ENCODE results near the gene KDELR3.

KDELR3 gene

GRCh38 chr22:38479096-38479837, 11.4 kb downstream of the KDELR3 start:
- Histone ChIP-seq H3K36me3 (ENCODE audit: control insufficient read depth, low read depth, low read length) (peaks cover 34% of the 10 kb centered on the region), H3K27ac (ENCODE audit: low read length) (no peak overlapping the region), H3K9ac (ENCODE audit: low read length) (no peak overlapping the region), H3K9me3 (ENCODE audit: control insufficient read depth, low read depth, low read length) (no peaks in the 10 kb centered on the region), H3K4me3 (ENCODE audit: low read length) (no peak overlapping the region), H3K4me1 (ENCODE audit: control insufficient read depth, low read depth, low read length) (no peaks in the 10 kb centered on the region), H3K27me3 (ENCODE audit: control insufficient read depth, insufficient read depth, low read length) (no peaks in the 10 kb centered on the region)

DNA sequence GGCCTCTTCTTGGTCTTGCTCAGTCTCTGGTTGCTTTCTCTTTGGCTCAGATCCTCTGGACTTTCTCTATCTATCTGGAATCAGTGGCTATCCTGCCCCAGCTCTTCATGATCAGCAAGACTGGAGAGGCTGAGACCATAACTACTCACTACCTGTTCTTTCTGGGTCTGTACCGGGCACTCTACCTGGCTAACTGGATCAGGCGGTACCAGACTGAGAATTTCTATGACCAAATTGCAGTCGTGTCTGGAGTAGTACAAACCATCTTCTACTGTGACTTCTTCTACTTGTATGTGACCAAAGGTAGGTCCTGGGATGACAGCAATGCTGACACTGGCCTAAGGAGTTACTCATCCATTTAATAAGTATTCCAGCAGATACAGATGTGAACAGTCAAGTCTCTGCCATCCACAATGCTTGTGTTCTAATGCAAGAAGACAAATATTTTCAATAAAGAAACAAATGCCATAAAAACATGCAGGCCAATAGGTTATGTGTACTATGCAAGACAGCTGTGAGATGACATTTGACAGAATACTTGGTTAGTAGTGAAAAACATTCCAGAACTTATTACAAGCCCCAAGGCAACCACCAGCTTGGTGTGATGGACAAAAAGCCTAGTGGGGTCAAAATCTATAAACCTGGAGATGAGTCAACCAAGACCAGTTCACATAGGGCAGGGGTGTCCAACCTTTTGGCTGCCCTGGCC, 13.4 kb downstream of the KDELR3 start:
- Histone ChIP-seq H3K27me3 (ENCODE audit: control insufficient read depth, insufficient read depth, low read length) (no peaks in the 10 kb centered on the region), H3K27ac (ENCODE audit: low read length) (no peak overlapping the region), H3K4me1 (ENCODE audit: control insufficient read depth, low read depth, low read length) (no peaks in the 10 kb centered on the region), H3K9ac (ENCODE audit: low read length) (no peak overlapping the region), H3K36me3 (ENCODE audit: control insufficient read depth, low read depth, low read length) (peaks cover 53% of the 10 kb centered on the region), H3K9me3 (ENCODE audit: control insufficient read depth, low read depth, low read length) (no peaks in the 10 kb centered on the region), H3K4me3 (ENCODE audit: low read length) (no peak overlapping the region)

GRCh38 chr22:38481871-38482332, 14.0 kb downstream of the KDELR3 start:
- Histone ChIP-seq H3K4me3 (ENCODE audit: low read length) (no peak overlapping the region), H3K9me3 (ENCODE audit: control insufficient read depth, low read depth, low read length) (no peaks in the 10 kb centered on the region), H3K36me3 (ENCODE audit: control insufficient read depth, low read depth, low read length) (peaks cover 59% of the 10 kb centered on the region), H3K27me3 (ENCODE audit: control insufficient read depth, insufficient read depth, low read length) (no peaks in the 10 kb centered on the region), H3K27ac (ENCODE audit: low read length) (no peak overlapping the region), H3K4me1 (ENCODE audit: control insufficient read depth, low read depth, low read length) (no peaks in the 10 kb centered on the region), H3K9ac (ENCODE audit: low read length) (no peak overlapping the region)

- Histone ChIP-seq H3K4me1 (ENCODE audit: control insufficient read depth, low read depth, low read length) (no peaks in the 10 kb centered on the region), H3K27ac (ENCODE audit: low read length) (no peak overlapping the region), H3K9me3 (ENCODE audit: control insufficient read depth, low read depth, low read length) (no peaks in the 10 kb centered on the region), H3K9ac (ENCODE audit: low read length) (no peak overlapping the region), H3K36me3 (ENCODE audit: control insufficient read depth, low read depth, low read length) (peaks cover 68% of the 10 kb centered on the region), H3K27me3 (ENCODE audit: control insufficient read depth, insufficient read depth, low read length) (no peaks in the 10 kb centered on the region), H3K4me3 (ENCODE audit: low read length) (no peak overlapping the region)
Measured at GRCh38 chr22:38482662-38483308, 14.9 kb downstream of the KDELR3 start.

DNA sequence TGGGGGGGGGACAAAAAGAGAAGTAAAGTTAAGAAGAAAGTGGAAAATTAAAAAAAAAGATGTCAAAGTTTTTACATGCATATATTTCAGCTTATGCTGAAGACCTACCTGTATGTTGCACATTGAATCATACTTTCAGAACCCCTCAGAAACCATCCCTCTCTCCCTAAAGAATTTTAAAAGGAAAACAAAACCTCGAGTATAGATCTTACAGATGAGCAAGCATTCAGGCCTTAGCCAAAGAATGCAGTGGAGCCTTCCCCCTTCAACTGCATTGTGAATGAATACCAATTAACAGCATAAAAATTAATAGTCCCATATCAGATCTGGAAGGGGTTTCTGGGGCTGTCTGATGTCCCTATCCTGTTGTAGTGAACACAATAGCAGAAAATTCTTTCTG, 16.3 kb downstream of the KDELR3 start:
- Histone ChIP-seq H3K27ac (ENCODE audit: low read length) (no peak overlapping the region), H3K9ac (ENCODE audit: low read length) (no peak overlapping the region), H3K27me3 (ENCODE audit: control insufficient read depth, insufficient read depth, low read length) (no peaks in the 10 kb centered on the region), H3K36me3 (ENCODE audit: control insufficient read depth, low read depth, low read length) (peaks cover 82% of the 10 kb centered on the region), H3K4me1 (ENCODE audit: control insufficient read depth, low read depth, low read length) (no peaks in the 10 kb centered on the region), H3K4me3 (ENCODE audit: low read length) (no peak overlapping the region), H3K9me3 (ENCODE audit: control insufficient read depth, low read depth, low read length) (no peaks in the 10 kb centered on the region)

DNA sequence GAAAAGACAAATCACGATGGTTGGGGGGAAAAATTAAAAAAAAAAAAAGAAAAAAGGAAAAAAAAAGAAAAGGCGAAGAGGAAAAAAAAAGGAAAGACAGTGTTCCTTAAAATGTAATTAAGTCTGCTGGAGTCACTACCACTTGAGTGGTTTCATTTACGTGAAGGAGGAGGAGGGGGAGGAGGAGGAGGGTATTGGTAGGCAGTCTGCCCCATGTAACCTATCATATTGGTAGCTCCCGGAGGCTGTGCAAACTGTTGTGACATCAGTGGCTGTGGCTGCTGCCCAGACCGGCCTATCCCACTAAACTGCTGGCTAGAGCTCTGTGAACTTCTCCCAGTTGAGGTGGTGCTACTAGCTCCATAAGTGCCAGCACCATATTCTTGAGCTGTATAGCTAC, 17.9 kb downstream of the KDELR3 start:
- H3K36me3 ChIP-seq (ENCODE audit: control insufficient read depth, low read depth, low read length) = peaks cover 98% of the 10 kb centered on the region
- H3K4me3 ChIP-seq (ENCODE audit: low read length) = no peak overlapping the region
- H3K4me1 ChIP-seq (ENCODE audit: control insufficient read depth, low read depth, low read length) = peaks cover 5% of the 10 kb centered on the region
- H3K9ac ChIP-seq (ENCODE audit: low read length) = no peak overlapping the region
- no peaks in the 10 kb centered on the region for H3K9me3 ChIP-seq (ENCODE audit: control insufficient read depth, low read depth, low read length)
- H3K27ac ChIP-seq (ENCODE audit: low read length) = no peak overlapping the region
- H3K27me3 ChIP-seq (ENCODE audit: control insufficient read depth, insufficient read depth, low read length) = no peaks in the 10 kb centered on the region

DNA sequence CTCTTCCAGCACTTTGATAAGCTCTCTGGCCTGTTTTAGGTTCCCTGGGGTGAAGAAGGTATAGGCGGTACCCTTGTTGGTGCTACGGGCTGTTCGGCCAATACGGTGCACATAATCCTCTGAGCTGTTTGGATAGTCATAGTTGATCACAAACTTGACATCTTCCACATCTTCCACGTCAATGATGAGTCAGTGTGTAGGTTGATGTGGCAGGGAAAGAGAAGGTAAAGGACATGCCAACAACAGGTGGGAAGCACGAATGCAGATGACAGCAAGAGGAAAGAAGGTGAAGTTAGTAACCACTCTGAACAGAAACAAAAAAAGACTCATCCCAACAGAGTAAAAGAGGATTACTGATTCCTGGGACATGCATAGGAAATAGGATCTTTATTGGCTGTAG, 20.1 kb downstream of the KDELR3 start:
- Histone ChIP-seq H3K27ac (ENCODE audit: low read length) (no peak overlapping the region), H3K4me3 (ENCODE audit: low read length) (no peak overlapping the region), H3K9me3 (ENCODE audit: control insufficient read depth, low read depth, low read length) (no peaks in the 10 kb centered on the region), H3K27me3 (ENCODE audit: control insufficient read depth, insufficient read depth, low read length) (no peaks in the 10 kb centered on the region), H3K4me1 (ENCODE audit: control insufficient read depth, low read depth, low read length) (peaks cover 5% of the 10 kb centered on the region), H3K36me3 (ENCODE audit: control insufficient read depth, low read depth, low read length) (peaks cover 99% of the 10 kb centered on the region), H3K9ac (ENCODE audit: low read length) (no peak overlapping the region)

GRCh38 chr22:38489142-38489541, 21.2 kb downstream of the KDELR3 start:
- Histone ChIP-seq H3K36me3 (ENCODE audit: control insufficient read depth, low read depth, low read length) (peaks cover 99% of the 10 kb centered on the region), H3K27me3 (ENCODE audit: control insufficient read depth, insufficient read depth, low read length) (no peaks in the 10 kb centered on the region), H3K9ac (ENCODE audit: low read length) (no peak overlapping the region), H3K9me3 (ENCODE audit: control insufficient read depth, low read depth, low read length) (no peaks in the 10 kb centered on the region), H3K4me1 (ENCODE audit: control insufficient read depth, low read depth, low read length) (peaks cover 5% of the 10 kb centered on the region), H3K4me3 (ENCODE audit: low read length) (no peak overlapping the region), H3K27ac (ENCODE audit: low read length) (no peak overlapping the region)

- Histone ChIP-seq H3K9me3 (ENCODE audit: control insufficient read depth, low read depth, low read length) (no peaks in the 10 kb centered on the region), H3K9ac (ENCODE audit: low read length) (no peak overlapping the region), H3K4me1 (ENCODE audit: control insufficient read depth, low read depth, low read length) (peaks cover 5% of the 10 kb centered on the region), H3K4me3 (ENCODE audit: low read length) (no peak overlapping the region), H3K27ac (ENCODE audit: low read length) (no peak overlapping the region), H3K27me3 (ENCODE audit: control insufficient read depth, insufficient read depth, low read length) (no peaks in the 10 kb centered on the region), H3K36me3 (ENCODE audit: control insufficient read depth, low read depth, low read length) (peaks cover 99% of the 10 kb centered on the region)
Measured at GRCh38 chr22:38489561-38490145, 21.8 kb downstream of the KDELR3 start.

DNA sequence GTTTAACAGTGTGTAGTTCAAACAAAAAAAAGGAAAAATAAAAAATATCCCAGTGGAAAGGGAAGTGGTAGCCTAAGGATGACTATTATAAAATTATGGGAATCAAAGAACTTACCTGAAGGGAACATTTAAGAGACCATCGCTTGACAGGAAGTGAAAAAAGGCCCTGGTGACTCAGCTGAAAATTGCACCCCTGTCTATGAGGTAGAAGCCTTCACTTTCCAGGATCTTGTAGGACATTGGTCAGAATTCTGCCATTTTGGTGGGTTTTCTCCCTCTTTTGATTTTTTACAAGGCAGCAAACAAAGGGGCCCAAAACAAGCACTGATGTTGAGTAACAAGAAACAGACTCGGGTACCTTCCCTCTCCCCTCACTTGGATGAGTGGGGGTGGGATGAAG, 22.6 kb downstream of the KDELR3 start:
- Histone ChIP-seq H3K27ac (ENCODE audit: low read length) (no peak overlapping the region), H3K4me3 (ENCODE audit: low read length) (no peak overlapping the region), H3K36me3 (ENCODE audit: control insufficient read depth, low read depth, low read length) (peaks cover 99% of the 10 kb centered on the region), H3K9me3 (ENCODE audit: control insufficient read depth, low read depth, low read length) (no peaks in the 10 kb centered on the region), H3K4me1 (ENCODE audit: control insufficient read depth, low read depth, low read length) (peaks cover 5% of the 10 kb centered on the region), H3K27me3 (ENCODE audit: control insufficient read depth, insufficient read depth, low read length) (no peaks in the 10 kb centered on the region), H3K9ac (ENCODE audit: low read length) (no peak overlapping the region)

DNA sequence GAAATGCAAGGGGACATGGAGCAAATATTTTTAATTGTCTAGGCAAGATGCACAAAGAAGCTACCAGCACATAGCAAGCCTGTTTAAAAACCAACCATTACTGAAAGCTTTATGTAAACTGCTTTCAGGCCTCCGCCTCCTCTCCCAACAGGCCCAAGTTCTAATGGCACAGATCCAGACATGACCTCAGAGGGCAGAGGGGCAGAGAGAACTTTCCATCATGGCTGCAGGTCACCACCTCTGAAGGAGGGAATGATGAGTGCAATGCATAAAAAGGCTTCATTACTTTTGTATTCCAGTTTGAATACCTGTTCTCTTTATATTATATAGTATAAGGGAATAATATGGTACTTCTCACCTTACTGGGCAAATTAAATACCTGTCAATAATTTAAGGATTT, 23.0 kb downstream of the KDELR3 start:
- Histone ChIP-seq H3K27ac (ENCODE audit: low read length) (no peak overlapping the region), H3K9me3 (ENCODE audit: control insufficient read depth, low read depth, low read length) (no peaks in the 10 kb centered on the region), H3K36me3 (ENCODE audit: control insufficient read depth, low read depth, low read length) (peaks cover 100% of the 10 kb centered on the region), H3K27me3 (ENCODE audit: control insufficient read depth, insufficient read depth, low read length) (no peaks in the 10 kb centered on the region), H3K4me1 (ENCODE audit: control insufficient read depth, low read depth, low read length) (peaks cover 5% of the 10 kb centered on the region), H3K4me3 (ENCODE audit: low read length) (no peak overlapping the region), H3K9ac (ENCODE audit: low read length) (no peak overlapping the region)
